ENCODE measurements around the gene BCL7A.
"Not testable (repeated sequence)": the region's sequence is repeated elsewhere in the genome, so short reads cannot be mapped to it uniquely, and the experiment has no call there.

BCL7A gene

DNA sequence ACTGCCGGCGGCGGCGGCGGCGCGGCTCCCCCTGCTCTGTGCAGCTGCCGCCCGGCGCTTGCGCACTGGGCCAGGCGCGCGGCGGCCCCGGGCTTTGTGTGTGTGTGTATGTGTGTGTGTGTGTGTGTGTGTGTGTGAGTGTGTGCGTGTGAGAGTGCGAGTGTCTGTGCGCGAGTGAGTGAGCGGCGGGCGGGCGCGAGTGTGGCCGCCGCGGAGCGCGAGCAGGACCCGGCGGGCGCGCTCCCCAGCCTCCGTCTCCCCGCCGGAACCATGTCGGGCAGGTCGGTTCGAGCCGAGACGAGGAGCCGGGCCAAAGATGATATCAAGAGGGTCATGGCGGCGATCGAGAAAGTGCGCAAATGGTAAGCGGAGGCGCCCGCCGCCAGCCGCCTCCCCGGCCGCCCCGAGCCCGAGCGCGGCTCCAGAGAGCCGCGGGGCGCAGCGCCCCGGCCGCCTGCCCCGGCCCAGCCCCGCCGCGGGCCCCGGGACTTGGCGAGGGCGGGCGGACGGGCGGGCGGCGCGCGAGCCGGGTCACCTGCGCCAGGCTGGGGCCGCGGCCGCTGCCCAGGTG, at the start of gene BCL7A:
Gene BCL7A (plus strand): TSS at position 63 of the 571 bp plus-strand sequence. CDS start 208 bp downstream, at position 271.
- peak; percentile 63 to 97 (median 72) for DNase-seq
- intact Hi-C loops (cut with DNase I), result loop anchor here (2.0 kb wide), 1 partner anchor 103 kb away; the partner anchor contains the start of gene CFAP251

DNA sequence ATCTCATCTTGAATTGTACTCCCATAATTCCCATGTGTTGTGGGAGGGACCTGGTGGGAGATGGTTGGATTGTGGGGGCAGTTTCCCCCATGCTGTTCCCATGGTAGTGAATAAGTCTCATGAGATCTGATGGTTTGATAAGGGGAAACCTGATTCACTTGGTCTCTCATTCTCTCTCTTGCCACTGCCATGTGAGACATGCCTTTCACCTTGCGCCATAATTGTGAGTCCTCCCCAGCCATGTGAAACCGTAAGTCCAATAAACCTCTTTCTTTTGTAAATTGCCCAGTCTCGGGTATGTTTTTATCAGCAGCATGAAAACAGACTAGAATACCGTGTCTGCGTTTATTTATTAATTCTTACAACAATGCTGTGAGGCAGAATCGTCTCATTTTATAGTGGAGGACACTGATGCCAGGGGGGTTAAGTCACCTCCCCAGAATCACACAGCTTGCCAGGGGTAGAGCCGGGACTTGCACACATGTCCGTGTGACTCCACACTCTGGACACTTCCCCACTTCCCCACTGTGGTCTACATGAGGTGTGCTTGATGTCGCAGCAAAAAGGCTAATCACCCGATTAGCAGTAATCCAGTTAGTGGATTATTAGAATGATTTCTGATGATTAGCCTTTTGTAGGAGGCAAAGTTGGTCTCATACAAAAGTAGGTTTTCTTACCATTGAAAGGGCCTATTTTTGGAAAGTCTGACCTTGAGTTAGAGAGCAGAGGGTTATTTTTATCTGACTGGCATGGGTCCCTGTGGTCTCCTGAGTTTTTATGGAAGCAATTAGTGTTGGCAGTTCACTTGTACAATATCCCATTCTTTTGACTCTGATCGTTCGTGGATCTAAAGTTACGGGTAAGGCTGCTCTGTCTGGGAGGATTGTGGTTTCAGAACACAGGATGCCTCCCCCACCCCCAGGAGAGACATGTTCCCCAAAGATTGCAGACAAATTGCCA, 47.4 kb upstream of the BCL7A start:
- intact Hi-C loops (cut with DNase I), result no loop called here

DNA sequence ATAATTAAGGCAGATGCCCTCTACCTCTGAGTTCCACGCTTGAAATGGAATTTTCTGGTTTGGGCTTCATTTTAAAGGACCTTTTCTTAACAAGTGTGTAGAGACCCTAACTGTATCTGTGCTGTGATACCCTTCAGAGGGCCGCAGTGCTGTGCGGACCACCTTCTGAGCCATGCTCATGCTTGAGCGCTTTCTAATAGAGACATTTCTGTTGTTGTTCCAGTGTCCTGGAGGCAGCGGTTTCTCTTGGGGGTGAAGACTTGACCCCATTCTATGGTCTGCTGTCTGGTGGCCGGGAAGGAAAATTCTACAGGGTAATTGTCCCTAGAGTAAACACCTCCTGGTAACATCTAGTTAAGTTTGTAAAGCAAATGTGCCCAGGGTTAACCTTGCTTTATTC, 46.7 kb upstream of the BCL7A start:
- DNase-seq, result no peak
- intact Hi-C loops (cut with DNase I), result no loop called here

More for the DNA sequence above, 47.4 kb upstream of the BCL7A start:
- no peak for DNase-seq

DNA sequence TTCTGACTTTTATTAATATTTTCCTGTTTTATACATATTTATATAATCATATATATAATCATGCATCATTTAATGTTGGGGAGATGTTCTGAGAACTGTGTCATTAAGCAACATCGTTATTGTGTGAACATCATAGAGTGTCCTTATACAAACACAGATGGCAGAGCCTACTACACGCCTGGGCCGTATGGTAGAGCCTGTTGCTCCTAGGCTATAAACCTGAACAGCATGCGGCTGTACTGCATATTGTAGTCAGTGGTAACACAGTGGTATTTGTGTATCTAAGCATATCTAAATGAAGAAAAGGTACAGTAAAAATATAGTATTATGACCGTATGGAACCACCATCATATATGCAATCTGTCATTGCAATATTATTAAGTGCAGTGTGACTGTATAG, 44.7 kb upstream of the BCL7A start:
- no peak for DNase-seq
- intact Hi-C loops (cut with DNase I), result no loop called here

DNA sequence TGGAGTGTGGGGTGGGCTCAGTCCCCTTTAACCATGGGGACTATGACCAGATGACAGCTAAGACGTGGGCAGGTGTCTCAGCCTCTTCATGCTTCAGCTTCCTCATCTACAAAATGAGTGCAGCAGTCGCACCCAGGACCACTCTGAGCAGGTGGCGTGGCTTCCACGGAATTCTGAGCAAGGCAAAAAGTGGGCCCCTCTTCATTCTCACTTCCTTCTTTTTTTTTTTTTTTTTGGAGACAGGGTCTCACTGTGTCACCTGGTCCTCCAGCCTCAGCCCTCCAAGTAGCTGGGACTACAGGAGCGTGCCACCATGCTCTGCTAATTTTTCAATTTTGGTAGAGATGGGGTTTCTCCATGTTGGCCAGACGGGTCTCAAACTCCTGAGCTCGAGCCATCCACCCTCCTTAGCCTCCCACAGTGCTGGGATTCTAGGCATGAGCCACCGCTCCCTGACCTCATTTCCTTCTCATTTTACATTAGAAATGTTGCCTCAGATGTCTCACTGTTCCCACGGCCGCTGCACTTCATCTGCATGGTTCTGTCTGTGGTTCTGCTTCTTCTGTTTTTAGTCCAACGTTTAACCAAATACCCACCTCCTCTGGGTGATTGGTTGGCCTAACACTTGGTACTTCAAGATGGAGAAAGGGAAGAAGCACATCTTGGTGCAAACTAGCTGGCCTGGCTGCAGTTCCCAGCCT, 41.3 kb upstream of the BCL7A start:
- peak in 1 of 10 donors; percentile 52 for DNase-seq
- intact Hi-C loops (cut with DNase I), result no loop called here

DNA sequence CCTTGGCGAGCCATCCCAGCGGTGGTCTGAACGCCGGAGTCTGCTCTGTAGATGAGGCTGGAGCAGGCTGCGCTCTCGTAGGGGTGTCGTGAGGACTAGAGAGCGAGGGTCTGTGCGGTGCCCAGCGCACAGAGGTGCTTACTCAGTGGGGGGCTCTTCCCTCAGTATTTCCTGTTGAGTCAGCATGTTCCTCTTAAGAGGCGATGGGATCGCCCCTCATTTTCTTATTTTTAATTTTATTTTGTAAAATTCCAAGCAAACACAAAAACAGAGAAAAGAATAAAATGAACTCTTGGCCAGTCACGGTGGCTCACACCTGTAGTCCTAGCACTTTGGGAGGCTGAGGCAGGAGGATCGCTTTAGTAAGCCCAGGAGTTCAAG, 40.8 kb upstream of the BCL7A start:
- intact Hi-C loops (cut with DNase I), result no loop called here
- no peak for DNase-seq

DNA sequence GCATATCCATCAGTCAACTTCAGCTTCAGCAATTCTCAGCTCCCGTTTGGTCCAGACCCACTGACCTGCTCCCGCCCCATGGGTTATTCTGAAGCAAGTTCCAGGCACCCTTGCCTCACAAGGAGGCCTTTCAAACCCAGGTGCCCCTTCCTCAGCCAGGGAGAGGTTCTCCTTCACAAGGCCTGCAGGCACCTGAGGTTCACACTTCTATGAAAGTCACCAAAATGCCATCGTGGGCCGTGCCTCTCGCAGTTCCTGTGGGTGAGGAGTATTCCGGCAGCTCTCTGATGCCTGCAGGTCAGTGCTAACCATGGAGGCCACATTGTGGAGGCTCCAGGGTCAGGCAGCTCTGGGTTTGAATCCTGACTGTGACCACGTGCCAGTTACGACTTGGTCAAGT, 40.2 kb upstream of the BCL7A start:
- peak in 1 of 10 donors; percentile 60 for DNase-seq
- intact Hi-C loops (cut with DNase I), result no loop called here

DNA sequence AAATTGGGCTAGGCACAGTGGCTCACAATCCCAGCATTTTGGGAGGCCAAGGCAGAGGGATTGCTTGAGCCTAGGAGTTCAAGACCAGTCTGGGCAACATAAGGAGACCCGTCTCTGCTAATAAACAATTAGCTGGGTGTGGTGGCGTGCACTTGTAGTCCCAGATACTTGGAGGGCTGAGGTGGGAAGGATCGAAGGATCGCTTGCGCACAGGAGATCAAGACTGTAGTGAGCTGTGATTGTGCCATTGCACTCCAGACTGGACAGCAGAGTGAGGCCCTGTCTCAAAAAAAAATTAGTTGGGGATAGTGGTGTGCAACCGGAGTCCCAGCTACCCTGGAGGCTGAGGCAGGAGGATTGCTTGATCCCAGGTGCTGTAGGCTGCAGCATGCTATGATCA, 38.7 kb upstream of the BCL7A start:
- peak in 1 of 10 donors; percentile 26 for DNase-seq
- intact Hi-C loops (cut with DNase I), result no loop called here

DNA sequence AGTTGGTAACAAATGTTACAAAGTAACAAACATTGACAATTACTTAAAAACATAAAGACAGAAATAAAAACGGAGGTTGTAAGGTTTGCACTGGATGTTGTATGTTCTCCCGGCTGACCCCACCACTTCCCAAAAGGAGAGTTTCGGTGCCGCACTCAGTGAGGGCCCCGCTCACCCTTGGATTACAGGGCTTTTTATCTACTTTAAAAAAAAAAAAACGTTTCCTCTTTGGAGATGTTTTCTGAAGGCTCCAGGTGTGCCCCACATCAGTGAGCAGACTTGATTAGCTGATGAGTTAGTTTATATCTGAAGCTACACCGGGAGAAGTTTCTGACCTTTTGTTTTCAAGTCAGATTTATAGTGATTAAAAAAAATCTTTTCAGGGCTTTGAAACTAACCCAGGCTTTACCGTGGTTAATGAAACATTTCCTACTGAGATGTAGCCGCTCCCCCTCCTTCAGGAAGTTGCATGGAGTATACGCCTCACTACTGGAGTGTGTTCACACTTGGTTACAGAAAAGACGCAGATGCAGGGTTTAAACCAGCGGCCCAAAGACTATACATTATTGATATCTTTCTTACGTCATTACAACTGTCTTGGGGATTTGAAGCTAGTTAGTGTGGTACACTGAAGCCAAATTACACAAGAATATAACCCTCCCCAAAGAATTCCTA, 38.0 kb upstream of the BCL7A start:
- peak in 1 of 10 donors; percentile 3 for DNase-seq
- intact Hi-C loops (cut with DNase I), result no loop called here

DNA sequence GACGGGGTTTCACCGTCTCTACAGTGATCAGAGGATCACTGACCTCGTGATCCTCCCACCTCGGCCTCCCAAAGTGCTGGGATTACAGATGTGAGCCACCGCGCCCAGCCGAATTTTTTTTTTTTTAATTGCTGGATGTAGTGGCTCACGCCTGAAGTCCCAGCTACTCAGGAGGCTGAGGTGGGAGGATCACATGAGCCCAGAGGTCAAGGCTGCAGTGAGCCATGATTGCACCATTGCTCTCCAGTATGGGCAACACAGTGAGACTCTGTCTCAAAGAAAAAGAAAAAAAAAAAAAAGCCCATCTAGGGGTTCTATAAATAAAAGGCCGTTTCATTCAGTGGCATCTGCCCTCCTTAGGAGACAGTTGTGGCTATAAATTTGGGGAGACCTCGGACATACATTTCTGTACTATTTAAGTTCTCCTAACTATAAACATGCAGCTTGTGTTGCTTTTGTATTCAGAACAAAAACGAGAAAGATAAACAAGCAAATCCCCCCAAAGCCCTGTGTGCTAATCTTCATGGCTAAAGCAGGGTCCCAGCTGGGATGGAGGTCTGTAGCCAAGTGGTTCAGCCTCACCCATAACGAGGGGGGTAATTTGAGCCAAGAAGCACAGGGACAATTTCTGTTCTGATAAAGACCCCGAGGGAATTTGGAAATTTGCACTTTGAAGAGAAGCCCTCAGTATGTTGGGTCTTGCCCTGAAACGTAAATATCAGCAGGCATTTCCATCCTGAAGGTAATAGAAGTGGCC, 35.0 kb upstream of the BCL7A start:
- peak in 1 of 10 donors; percentile 17 for DNase-seq
- intact Hi-C loops (cut with DNase I), result no loop called here

DNA sequence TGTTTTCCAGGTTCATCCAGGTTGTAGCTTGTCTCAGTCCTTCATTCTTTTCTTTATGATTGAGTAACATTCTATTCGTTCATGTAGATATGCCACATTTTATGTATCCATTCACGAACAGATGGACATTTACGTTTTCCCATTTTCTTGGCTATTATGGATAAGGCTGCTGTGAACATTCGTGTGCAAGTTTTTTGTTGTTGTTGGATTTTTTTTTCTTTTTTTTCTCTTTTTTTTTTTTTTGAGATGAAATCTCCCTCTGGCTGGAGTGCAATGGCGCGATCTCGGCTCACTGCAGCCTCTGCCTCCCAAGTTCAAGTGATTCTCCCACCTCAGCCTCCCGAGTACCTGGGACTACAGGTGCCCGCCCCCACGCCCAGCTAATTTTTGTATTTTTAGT, 33.2 kb upstream of the BCL7A start:
- intact Hi-C loops (cut with DNase I); DNase-seq: not testable (repeated sequence)

DNA sequence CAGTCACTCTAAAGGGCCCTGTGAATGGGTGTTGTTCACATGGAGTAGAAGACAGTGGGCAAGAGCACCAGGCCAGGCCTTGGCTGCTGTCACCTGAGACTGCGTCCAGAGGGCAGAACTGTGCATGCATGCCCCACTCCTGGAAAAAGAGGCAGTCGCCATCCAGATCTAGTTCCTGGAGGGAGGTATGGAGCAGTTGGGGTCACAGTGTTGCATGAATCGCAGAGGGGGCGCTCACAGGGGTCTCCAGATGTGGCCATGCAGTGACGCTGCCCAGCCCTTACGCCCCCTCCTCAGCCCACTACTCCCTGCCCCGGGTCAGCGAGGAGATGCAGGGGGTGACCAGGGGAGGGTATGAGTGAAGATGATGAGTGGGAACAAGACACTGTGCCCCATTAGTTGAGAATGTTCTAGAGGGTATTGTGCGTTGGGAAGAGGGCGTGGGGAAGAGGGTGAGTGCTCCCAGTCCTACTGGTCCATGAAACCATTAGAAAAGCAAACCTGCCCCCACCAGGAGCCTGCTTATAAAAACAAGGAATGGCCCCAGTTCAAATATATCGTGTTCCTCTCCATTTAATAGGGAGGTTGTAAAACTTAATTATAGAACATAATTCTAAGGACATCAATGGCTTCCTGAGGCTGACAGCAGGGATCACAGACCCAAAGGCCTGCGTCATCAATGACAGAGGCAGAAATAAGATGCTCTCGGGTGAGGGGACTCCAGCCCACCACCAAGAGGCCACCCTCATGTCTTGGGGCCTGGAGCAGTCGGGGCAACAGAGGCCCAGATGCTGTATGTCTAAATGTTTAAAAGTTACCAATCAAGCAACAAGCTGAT, 32.2 kb upstream of the BCL7A start:
- peak in 1 of 10 donors; percentile 42 for DNase-seq
- intact Hi-C loops (cut with DNase I), result no loop called here

DNA sequence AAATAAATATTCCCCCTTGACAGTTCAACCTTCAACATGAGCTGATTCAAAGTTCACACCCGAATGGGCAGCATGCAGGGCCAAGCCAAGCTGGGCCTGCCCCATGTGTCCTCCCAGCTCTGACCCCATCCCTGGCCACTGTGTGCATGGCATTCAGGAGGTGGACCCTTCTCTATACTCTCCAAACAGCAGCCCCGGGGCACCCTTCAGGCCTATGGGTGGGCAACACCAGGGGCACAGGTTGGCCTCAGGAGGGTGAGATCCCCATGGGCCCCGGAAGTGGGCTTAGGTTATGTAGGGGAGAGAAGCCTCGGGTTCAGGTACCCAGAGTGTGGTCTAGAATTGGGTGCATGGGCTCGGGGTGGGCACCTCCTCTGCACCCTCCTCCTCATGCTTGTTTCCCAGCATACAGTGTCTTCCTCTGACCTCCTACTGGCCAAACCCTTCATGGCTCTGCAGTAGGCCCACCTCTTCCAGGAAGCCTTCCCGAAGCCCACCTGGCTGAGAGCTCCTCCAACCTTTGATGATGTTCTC, 31.5 kb upstream of the BCL7A start:
- intact Hi-C loops (cut with DNase I), result no loop called here
- DNase-seq, result peak in 1 of 10 donors; percentile 41

DNA sequence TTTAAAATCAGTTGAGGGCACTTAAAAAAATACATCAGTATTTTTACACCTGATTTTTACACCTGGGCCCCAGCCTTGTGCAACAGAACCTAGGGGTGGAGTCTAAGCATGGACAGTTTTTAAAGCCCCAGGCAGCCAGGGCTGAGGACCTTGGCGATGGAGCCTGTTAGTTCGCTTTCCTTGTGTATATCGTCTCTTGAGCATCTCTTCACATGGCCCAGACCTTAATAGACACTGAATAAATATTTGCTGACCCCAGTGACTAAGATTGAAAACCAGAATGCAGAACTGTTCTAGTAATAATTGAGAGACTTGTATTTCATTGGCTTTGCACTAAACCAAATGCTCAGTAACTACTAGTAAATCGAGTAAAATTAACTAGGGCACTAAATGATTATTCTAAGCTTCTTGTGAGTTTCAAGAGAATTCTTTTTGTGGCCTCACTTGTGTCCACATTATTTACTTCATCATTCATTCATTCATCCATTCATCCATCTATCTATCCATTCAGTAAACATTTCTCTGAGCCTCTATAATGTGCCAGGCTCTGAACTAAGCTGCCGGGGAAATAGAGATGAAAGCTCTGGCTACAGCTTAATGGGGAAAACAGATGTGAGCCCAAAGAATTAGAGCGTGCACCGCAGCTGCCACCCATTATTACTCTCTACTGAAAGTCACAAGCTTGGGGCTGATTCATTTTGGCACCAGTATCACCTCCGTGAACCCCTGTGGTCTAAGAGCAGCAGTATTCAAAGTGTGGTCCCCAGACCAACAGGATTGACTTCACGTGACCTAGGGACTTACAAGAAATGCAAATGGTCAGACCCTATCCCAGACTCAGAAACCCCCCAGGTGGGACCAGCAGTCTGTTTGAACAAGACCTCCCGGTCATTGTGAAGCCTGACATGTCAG, 30.7 kb upstream of the BCL7A start:
- peak in 1 of 10 donors; percentile 16 for DNase-seq
- intact Hi-C loops (cut with DNase I), result no loop called here

DNA sequence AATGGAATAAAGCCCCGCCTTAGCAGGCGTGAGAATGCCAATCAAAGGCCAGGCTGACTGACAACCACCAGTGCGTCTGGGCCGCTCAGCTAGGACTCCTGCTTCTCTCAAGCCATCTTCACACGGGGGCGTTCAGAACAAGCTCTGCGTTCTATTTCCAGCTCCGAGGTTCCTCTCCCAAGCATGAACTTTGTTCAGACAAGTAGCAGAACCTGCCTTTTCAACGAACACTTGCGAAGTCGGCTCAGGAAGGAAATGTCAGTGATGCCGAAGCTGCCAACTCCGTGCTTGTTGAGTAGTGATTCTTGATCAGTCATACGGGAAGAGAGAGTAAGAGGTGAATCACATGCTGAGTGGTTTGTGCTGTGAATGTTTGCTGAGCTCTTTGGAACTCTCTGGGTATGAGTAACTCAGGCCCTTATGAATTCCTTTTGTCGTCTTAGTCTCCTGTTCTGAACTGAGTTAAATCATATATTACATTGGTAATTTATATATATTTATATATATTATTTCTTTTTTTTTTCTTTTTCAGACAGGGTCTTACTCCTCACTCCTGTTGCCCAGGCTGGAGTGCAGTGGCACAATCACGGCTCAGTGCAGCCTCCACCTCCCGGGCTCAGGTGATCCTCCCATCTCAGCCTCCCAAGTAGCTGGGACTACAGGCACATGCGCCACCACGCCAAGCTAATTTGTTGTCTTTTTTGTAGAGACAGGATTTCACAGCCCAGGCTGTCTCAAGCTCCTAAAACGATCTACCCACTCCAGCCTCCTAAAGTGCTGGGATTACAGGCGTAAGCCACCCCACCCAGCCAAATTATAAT, 29.4 kb upstream of the BCL7A start:
- peak in 2 of 10 donors; percentile 27 to 70 for DNase-seq
- intact Hi-C loops (cut with DNase I), result no loop called here

DNA sequence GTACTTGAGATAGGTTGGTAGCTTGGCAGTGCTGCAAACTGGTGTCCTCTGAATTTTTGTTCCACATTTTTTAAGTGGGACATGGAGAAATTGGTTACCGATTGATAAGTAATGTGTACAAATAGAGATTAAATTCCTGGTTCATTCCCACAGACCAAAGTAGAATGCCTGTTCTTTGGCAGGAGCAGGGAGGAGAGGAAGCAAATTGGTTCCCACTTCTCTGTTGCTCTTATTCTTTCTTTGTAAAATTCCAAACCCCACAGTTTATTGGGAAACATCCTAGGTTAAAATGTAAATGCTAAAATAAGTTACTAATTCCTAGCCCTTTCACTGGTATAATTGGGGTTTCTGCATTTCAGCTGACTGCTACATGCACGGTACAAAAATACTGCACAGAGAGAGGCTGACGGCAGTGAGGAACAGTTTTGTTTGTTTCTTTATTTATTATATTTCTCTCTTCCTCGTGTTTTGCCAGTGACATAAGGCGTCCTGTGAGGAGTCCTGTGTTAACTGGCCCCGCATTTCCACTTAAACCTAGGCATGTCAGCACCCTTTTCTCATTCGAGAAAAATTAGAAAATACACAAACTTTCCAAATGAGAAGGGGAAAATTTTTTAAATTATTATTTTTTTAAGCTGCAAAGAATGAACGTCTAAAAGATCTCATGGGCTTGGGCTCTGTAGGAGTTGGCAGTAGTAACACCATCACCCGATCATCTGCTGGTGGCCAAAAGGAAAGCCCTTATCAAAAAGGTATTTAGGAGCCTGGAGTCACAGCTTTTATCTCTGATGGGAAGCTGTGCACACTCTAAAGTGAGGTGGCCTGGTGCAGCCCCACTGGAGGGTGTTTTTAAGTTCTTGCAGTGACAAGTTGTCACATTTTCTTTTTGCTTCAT, 25.4 kb upstream of the BCL7A start:
- intact Hi-C loops (cut with DNase I), result no loop called here

More for the DNA sequence above, 25.4 kb upstream of the BCL7A start:
- no peak for DNase-seq
